Kidney (tissue), 14 donors: Measurements from ENCODE around the gene PPM1H. TPM values are rescaled to one million over a fixed set of nuclear protein-coding genes. Genes with fewer than 3 reads are reported as not detected.
A peak's percentile ranks its signal among the peaks of the same experiment; 100 is the strongest.
"Not testable (repeated sequence)": the region's sequence is repeated elsewhere in the genome, so short reads cannot be mapped to it uniquely, and the experiment has no call there.

Experiments used
- DNase-seq, 5 donors: peaks; one replicate each; pipeline ENCODE4 v3.0.0-alpha.2; 2013 to 2020
- FAIRE-seq: peaks from 2 replicates; lab custom pipeline; 2012; peaks lifted over from hg19 to GRCh38; lab: Jason Lieb, UNC
- H3K27ac ChIP-seq, 2 donors: one replicate each; pipeline ENCODE4 v1.7.0; 2013; ENCODE audit warnings: low read depth in 2 of 2, low read length in 2 of 2, inconsistent platforms in 1 of 2
- H3K27me3 ChIP-seq: one replicate; pipeline ENCODE4 v1.7.1; 2013; ENCODE audit warnings: low read length, inconsistent platforms; ENCODE audit not compliant: control insufficient read depth, insufficient read depth
- H3K36me3 ChIP-seq, 3 donors: one replicate each; pipeline versions ENCODE4 v1.7.0 to v1.7.1; 2013; ENCODE audit warnings: low read length in 3 of 3, control low read depth in 1 of 3, inconsistent platforms in 1 of 3; ENCODE audit not compliant: insufficient read depth in 3 of 3, control insufficient read depth in 2 of 3
- H3K4me1 ChIP-seq, 3 donors: one replicate each; pipeline versions ENCODE4 v1.7.0 to v1.7.1; 2013; ENCODE audit warnings: low read length in 3 of 3, inconsistent platforms in 1 of 3, low read depth in 1 of 3; ENCODE audit not compliant: control insufficient read depth in 2 of 3, insufficient read depth in 2 of 3
- H3K4me3 ChIP-seq, 3 donors: one replicate each; pipeline versions ENCODE4 v1.7.0 to v1.8.1; 2013; ENCODE audit warnings: low read length in 3 of 3, control low read depth in 1 of 3, inconsistent platforms in 1 of 3
- H3K9ac ChIP-seq, 3 donors: one replicate each; pipeline versions ENCODE4 v1.7.0 to v1.7.1; 2013; ENCODE audit warnings: low read length in 3 of 3, control low read depth in 1 of 3, inconsistent platforms in 1 of 3
- H3K9me3 ChIP-seq, 3 donors: one replicate each; pipeline versions ENCODE4 v1.7.0 to v1.7.1; 2013; ENCODE audit warnings: low read length in 3 of 3, control low read depth in 1 of 3, inconsistent platforms in 1 of 3; ENCODE audit not compliant: control insufficient read depth in 2 of 3, insufficient read depth in 1 of 3
- intact Hi-C: fragments of 100-400 bp; cut with DNase I; formaldehyde crosslinking; loops from one replicate; pipeline ENCODE4 v1.11.1; 2022
- polyA plus RNA-seq: library from polyadenylated mRNA; stranded (reverse); fragments of 350-450 nt; fragmentation: Illumina TruSeq; extraction: RNeasy Lipid Tissue Mini Kit (QIAGEN cat#74804); gene quantifications from one replicate; pipeline ENCODE4 v1.2.3, GENCODE V29; 2014; ENCODE audit warnings: low read depth, low replicate concordance; ENCODE audit not compliant: insufficient read depth
- total RNA-seq: library from RNA; stranded (reverse); fragmentation: NEBNext Ultra II Directional; extraction: Animal tissue kit (Norgen Biotek cat#: 25700); gene quantifications from one replicate; pipeline ENCODE4 v1.2.1, GENCODE V29; 2021
- TF ChIP-seq, protein P1 (sequence below): IDR thresholded peaks from 3 replicates; pipeline ENCODE4 v1.5.1; 2012; ENCODE audit warnings: mild to moderate bottlenecking, moderate library complexity, borderline replicate concordance; ENCODE audit not compliant: insufficient read depth; ENCODE audit errors: extremely low read depth
- donor health status: control.
- donor health status: control.
- donor health status: control.
- donor health status: control.
- donor health status: control.
- donor health status: DM: yes; HTN: yes; CAD: no.
- donor health status: Normal renal cell carcinoma (clear cell type).

The PPM1H gene
- total and polyA plus RNA-seq, 2 donors from 2014 or later, result 8.7 to 25.0 TPM

DNA sequence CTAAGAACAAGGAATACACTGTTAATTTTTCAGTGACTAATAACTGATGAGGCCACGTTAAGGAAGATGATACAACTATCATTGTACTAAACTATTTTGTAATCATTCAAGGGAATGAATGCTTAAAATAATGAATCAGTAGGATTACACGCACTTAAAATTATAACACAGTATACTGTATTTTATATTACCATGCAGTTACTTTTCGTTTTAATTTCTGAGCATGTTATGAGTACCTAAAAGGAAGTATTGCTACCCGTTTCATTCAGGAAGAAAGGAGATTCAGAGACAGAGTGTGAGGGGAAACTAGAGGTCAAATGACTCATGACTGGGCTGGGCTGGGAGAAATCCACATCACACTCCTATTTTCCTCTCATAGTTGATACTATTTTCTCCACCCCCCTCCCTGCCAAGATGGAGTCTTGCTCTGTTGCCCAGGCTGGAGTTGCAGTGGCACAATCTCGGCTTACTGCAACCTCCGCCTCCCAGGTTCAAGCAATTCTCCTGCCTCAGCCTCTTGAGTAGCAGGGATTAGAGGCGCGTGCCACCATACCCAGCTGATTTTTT is 202.0 kb downstream of the PPM1H start:
- no peak overlapping the region for H3K4me3 ChIP-seq
- H3K27ac ChIP-seq, result no peak overlapping the region
- intact Hi-C loops, result no loop called here
- peaks cover 0 to 2% (median 0%) of the 10 kb centered on the region in 3 donors for H3K36me3 ChIP-seq
- no peaks in the 10 kb centered on the region for H3K27me3 ChIP-seq
- no peak overlapping the region for H3K9ac ChIP-seq
- DNase-seq (no peak), FAIRE-seq (no peak)
- no peaks in the 10 kb centered on the region for H3K9me3 ChIP-seq
- TF ChIP-seq, protein P1, sequence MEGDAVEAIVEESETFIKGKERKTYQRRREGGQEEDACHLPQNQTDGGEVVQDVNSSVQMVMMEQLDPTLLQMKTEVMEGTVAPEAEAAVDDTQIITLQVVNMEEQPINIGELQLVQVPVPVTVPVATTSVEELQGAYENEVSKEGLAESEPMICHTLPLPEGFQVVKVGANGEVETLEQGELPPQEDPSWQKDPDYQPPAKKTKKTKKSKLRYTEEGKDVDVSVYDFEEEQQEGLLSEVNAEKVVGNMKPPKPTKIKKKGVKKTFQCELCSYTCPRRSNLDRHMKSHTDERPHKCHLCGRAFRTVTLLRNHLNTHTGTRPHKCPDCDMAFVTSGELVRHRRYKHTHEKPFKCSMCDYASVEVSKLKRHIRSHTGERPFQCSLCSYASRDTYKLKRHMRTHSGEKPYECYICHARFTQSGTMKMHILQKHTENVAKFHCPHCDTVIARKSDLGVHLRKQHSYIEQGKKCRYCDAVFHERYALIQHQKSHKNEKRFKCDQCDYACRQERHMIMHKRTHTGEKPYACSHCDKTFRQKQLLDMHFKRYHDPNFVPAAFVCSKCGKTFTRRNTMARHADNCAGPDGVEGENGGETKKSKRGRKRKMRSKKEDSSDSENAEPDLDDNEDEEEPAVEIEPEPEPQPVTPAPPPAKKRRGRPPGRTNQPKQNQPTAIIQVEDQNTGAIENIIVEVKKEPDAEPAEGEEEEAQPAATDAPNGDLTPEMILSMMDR, result no peak
- peaks cover 0 to 9% (median 0%) of the 10 kb centered on the region in 3 donors for H3K4me1 ChIP-seq

DNA sequence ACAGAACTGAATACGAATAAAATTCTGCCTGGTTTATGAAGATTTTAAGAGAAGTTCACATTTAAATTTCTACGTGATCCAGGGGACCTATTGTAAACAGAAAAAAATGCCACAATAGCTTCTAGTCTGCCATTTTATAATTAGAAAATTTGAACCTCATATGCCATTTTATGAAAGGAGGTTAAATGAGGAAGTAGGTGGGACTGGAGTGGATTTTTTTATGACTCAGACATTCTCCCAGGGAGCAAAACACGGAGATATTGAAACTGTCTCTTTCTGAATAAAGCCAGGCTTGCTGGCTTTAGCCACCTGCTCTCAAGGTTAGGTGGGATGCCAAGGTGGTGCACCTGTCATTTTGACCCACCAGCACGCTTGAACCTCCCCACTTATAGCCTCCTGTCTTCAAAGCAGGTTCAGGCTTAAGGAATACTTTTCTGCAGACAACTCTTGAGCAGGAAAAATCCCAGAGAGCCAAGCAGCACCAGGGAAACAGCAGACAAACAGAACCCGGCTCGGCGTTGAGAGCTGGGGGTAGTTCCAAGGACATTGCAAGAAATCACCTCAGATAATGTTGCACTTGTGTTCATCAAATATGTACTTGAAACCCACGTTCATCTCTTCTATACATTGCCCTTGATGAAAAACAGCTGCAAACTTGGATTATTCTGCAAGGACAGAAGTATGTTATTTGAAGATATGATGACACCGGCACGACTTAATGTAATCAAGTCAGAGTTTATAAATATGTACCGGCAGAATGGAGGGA is 203.7 kb downstream of the PPM1H start:
- no peak overlapping the region for H3K27ac ChIP-seq
- H3K4me1 ChIP-seq, result peaks cover 0 to 9% (median 0%) of the 10 kb centered on the region in 3 donors
- FAIRE-seq (no peak), DNase-seq (no peak)
- TF ChIP-seq, protein P1, result no peak
- intact Hi-C loops, result no loop called here
- no peaks in the 10 kb centered on the region for H3K9me3 ChIP-seq
- H3K27me3 ChIP-seq, result no peaks in the 10 kb centered on the region
- peaks cover 0 to 2% (median 0%) of the 10 kb centered on the region in 3 donors for H3K36me3 ChIP-seq
- peak overlapping the region in 1 of 3 donors; percentile 13 for H3K4me3 ChIP-seq
- no peak overlapping the region for H3K9ac ChIP-seq

DNA sequence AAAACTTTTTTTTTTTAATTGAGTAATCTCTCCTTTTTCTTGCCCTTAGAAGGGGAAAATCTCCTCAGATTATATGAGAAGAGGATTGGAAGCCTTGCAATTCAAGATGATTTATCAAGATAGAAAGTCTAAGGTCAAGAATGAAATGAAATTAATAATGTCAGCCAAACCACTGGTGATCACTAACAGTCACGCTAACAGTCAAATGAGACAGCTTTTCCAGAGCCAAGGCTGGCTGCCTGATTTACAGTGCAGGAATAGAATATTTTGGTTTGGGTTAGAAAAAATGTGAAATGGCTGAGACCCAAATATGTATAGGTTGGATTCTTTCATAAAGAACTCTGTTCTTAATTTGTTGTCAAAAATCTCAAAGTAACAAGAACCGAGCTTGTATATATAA is 204.3 kb downstream of the PPM1H start:
- Histone ChIP-seq H3K9ac (no peak overlapping the region), H3K27me3 (no peaks in the 10 kb centered on the region), H3K4me3 (no peak overlapping the region), H3K27ac (no peak overlapping the region), H3K4me1 (peaks cover 0 to 9% (median 0%) of the 10 kb centered on the region in 3 donors), H3K9me3 (no peaks in the 10 kb centered on the region), H3K36me3 (peaks cover 0 to 2% (median 0%) of the 10 kb centered on the region in 3 donors)
- TF ChIP-seq, protein P1, result no peak
- intact Hi-C loops, result no loop called here
- FAIRE-seq (no peak), DNase-seq (no peak)

DNA sequence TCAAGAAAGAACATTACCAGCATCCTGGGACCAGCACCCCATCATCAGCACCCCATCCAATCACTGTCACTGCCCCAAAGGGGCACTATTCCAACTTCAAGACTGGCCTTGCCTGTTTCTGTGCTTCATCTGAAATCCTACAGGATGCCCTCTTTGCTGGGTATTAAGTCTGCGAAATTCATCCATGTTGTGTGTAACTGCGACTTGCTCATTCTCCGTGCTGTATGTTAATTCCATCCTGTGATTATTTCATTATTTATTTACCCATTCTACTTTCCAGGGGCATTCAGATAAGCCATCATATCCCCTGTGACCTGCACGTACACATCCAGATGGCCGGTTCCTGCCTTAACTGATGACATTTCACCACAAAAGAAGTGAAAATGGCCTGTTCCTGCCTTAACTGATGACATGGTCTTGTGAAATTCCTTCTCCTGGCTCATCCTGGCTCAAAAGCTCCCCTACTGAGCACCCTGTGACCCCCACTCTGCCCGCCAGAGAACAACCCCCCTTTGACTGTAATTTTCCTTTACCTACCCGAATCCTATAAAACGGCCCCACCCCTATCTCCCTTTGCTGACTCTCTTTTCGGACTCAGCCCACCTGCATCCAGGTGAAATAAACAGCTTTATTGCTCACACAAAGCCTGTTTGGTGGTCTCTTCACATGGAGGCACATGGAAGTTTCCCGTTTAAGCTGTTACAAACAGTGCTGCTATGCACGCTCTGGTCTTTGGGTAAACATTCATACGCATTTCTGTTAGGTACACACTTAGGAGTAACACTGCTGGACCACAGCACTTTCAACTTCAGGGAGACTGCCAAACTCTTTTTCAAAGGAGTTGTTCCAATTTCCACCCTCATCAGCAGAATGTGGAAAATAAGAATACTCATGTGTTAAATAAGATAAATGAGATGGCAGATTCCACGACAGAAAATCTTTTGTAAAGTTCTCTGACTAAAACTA is 205.1 kb downstream of the PPM1H start:
- H3K36me3 ChIP-seq, H3K27me3 ChIP-seq, FAIRE-seq, H3K9ac ChIP-seq, H3K4me1 ChIP-seq, H3K4me3 ChIP-seq, DNase-seq, intact Hi-C loops, H3K27ac ChIP-seq, H3K9me3 ChIP-seq: not testable (repeated sequence)
